HEK293T (cell line): ENCODE data around the gene CTSV.
"Not testable (repeated sequence)": the region's sequence is repeated elsewhere in the genome, so short reads cannot be mapped to it uniquely, and the experiment has no call there.

ENCODE experiments used
- CTCF ChIA-PET: fragments of 350-600 bp; formaldehyde crosslinking; extraction: SDS; loops from one replicate; lab custom pipeline; 2021; ENCODE audit warnings: antibody characterized with exemption, inconsistent platforms; lab: Yijun Ruan, JAX
- POLR2A ChIA-PET: fragments of 350-600 bp; formaldehyde crosslinking; extraction: SDS; loops from one replicate; lab custom pipeline; 2020; ENCODE audit warnings: antibody characterized with exemption, inconsistent platforms; lab: Yijun Ruan, JAX
- DNase-seq: peaks from one replicate; pipeline ENCODE4 v3.0.0; 2012; ENCODE audit warnings: mixed read lengths; ENCODE audit errors: extremely low spot score
- ARNT ChIP-seq: fragments of 450-650 bp; IDR thresholded peaks from 2 replicates; pipeline ENCODE4 v1.6.1; 2017; ENCODE audit warnings: mild to moderate bottlenecking
- ELF4 ChIP-seq: fragments of 450-650 bp; IDR thresholded peaks from 2 replicates; pipeline ENCODE4 v1.6.1; 2017; ENCODE audit warnings: antibody characterized with exemption
- FOXK2 ChIP-seq: fragments of 450-650 bp; IDR thresholded peaks from 2 replicates; pipeline ENCODE4 v1.6.1; 2016; ENCODE audit warnings: mild to moderate bottlenecking
- FOXM1 ChIP-seq: fragments of 450-650 bp; IDR thresholded peaks from 2 replicates; pipeline ENCODE4 v1.6.1; 2017; ENCODE audit warnings: mild to moderate bottlenecking, borderline replicate concordance
- L3MBTL2 ChIP-seq: fragments of 450-650 bp; conservative IDR thresholded peaks from 2 replicates; pipeline ENCODE4 v1.6.1; 2016; ENCODE audit warnings: mild to moderate bottlenecking
- PKNOX1 ChIP-seq: fragments of 450-650 bp; IDR thresholded peaks from 2 replicates; pipeline ENCODE4 v1.6.1; 2016
- ZNF384 ChIP-seq: fragments of 450-650 bp; IDR thresholded peaks from 2 replicates; pipeline ENCODE4 v1.6.1; 2016

Gene CTSV

GRCh38 chr9:97041898-97042297 is 3.0 kb upstream of the CTSV start:
- TF ChIP-seq FOXM1, result no peak
- 0 out of 2 replicates have a peak, but pooled peaks have one; percentile 34 for TF ChIP-seq PKNOX1
- POLR2A ChIA-PET, result no interaction called here
- CTCF ChIA-PET, result interaction anchor here (0.6 kb wide), 1 partner anchor 272 kb away, joined by 4 read pairs; no protein-coding TSS in a partner anchor
- DNase-seq, result no peak

- ChIA-PET CTCF (no interaction called here), POLR2A (interaction anchor here (0.9 to 2.2 kb wide), 6 partner anchors 10 to 164 kb away, joined by 3 to 11 read pairs (median 6); no protein-coding TSS in a partner anchor)
- DNase-seq, result peak; percentile 75
- TF ChIP-seq ZNF384 (0 out of 2 replicates have a peak, but pooled peaks have one; percentile 81), ARNT (no peak), ELF4 (no peak), FOXK2 (no peak)
These were observed 545 bp upstream of the CTSV start for GRCh38 chr9:97039514-97039860.

GRCh38 chr9:97023505-97023904 is 15.4 kb downstream of the CTSV start:
- POLR2A ChIA-PET, DNase-seq, CTCF ChIA-PET: not testable (repeated sequence)

GRCh38 chr9:97013151-97014132 is 25.5 kb downstream of the CTSV start:
- TF ChIP-seq L3MBTL2, result 0 out of 2 replicates have a peak, but pooled peaks have one; percentile 24
- POLR2A ChIA-PET, result interaction anchor here (1.3 kb wide), 1 partner anchor 25 kb away, joined by 9 read pairs; the partner anchor contains the start of gene CTSV
- peak; percentile 44 for DNase-seq
- CTCF ChIA-PET, result not testable (repeated sequence)

GRCh38 chr9:97012617-97013016 is 26.3 kb downstream of the CTSV start:
- TF ChIP-seq L3MBTL2, result peak; percentile 33; the same call in 1 of the 2 replicates
- DNase-seq, CTCF ChIA-PET: not testable (repeated sequence)
- POLR2A ChIA-PET, result interaction anchor here (1.3 kb wide), 1 partner anchor 26 kb away, joined by 9 read pairs; the partner anchor contains the start of gene CTSV

- DNase-seq, CTCF ChIA-PET, POLR2A ChIA-PET: not testable (repeated sequence)
These were observed 36.7 kb downstream of the CTSV start for GRCh38 chr9:97002195-97002594.

- POLR2A ChIA-PET, DNase-seq: not testable (repeated sequence)
These were observed 37.6 kb downstream of the CTSV start for GRCh38 chr9:97001338-97001737.

GRCh38 chr9:97000139-97000787 is 38.7 kb downstream of the CTSV start:
- DNase-seq, CTCF ChIA-PET, POLR2A ChIA-PET: not testable (repeated sequence)

More at GRCh38 chr9:97001338-97001737, 37.6 kb downstream of the CTSV start:
- CTCF ChIA-PET, result not testable (repeated sequence)

- CTCF ChIA-PET, POLR2A ChIA-PET, DNase-seq: not testable (repeated sequence)
These were observed 39.2 kb downstream of the CTSV start for GRCh38 chr9:96999733-97000132.

GRCh38 chr9:96997009-96997701 is 41.8 kb downstream of the CTSV start:
- POLR2A ChIA-PET, DNase-seq, CTCF ChIA-PET: not testable (repeated sequence)

GRCh38 chr9:96994531-96995016 is 44.4 kb downstream of the CTSV start:
- CTCF ChIA-PET, POLR2A ChIA-PET, DNase-seq: not testable (repeated sequence)

GRCh38 chr9:96992303-96992702 is 46.6 kb downstream of the CTSV start:
- CTCF ChIA-PET, DNase-seq, POLR2A ChIA-PET: not testable (repeated sequence)

- POLR2A ChIA-PET, DNase-seq: not testable (repeated sequence)
These were observed 49.1 kb downstream of the CTSV start for GRCh38 chr9:96989747-96990318.

GRCh38 chr9:96984887-96985286 is 54.1 kb downstream of the CTSV start:
- DNase-seq, CTCF ChIA-PET, POLR2A ChIA-PET: not testable (repeated sequence)

More at GRCh38 chr9:96989747-96990318, 49.1 kb downstream of the CTSV start:
- CTCF ChIA-PET, result not testable (repeated sequence)

- DNase-seq, POLR2A ChIA-PET, CTCF ChIA-PET: not testable (repeated sequence)
These were observed 54.8 kb downstream of the CTSV start for GRCh38 chr9:96984139-96984538.
